Central memory CD8-positive, alpha-beta T cell (primary cell): ENCODE data around the gene DISP3.

Source experiments
- ATAC-seq: fragments of 150-1000 bp; cut with Tn5 transposase; replicated peaks from 2 replicates; pipeline ENCODE4 v1.10.0; 2022; ENCODE audit warnings: mild to moderate bottlenecking, moderate FRiP score, moderate number of reproducible peaks; ENCODE audit not compliant: poor library complexity, severe bottlenecking; ENCODE audit errors: extremely low read depth
- DNase-seq, 2 donors: peaks; one replicate each; pipeline ENCODE4 v3.0.0; 2021; ENCODE audit warnings: low spot score in 2 of 2
- H3K27ac Mint-ChIP-seq: one replicate; pipeline ENCODE4 v1.8.0; 2022; ENCODE audit warnings: low read depth, mild to moderate bottlenecking, moderate library complexity, mixed read lengths
- H3K27me3 Mint-ChIP-seq: one replicate; pipeline ENCODE4 v1.8.0; 2022; ENCODE audit warnings: mixed read lengths
- H3K36me3 Mint-ChIP-seq: one replicate; pipeline ENCODE4 v1.8.0; 2022; ENCODE audit warnings: mild to moderate bottlenecking, moderate library complexity, mixed read lengths; ENCODE audit not compliant: insufficient read depth
- H3K4me1 Mint-ChIP-seq: one replicate; pipeline ENCODE4 v1.8.0; 2022; ENCODE audit warnings: mixed read lengths
- H3K4me3 Mint-ChIP-seq: one replicate; pipeline ENCODE4 v1.8.0; 2022; ENCODE audit warnings: mild to moderate bottlenecking, moderate library complexity, mixed read lengths
- H3K9me3 Mint-ChIP-seq: one replicate; pipeline ENCODE4 v1.8.0; 2022; ENCODE audit warnings: mixed read lengths

DISP3 gene

GRCh38 chr1:11483581-11484320 lies 4.8 kb downstream of the DISP3 start:
- Mint-ChIP-seq H3K27ac (no peak overlapping the region), H3K4me1 (no peaks in the 10 kb centered on the region), H3K4me3 (no peak overlapping the region), H3K36me3 (peaks cover 4% of the 10 kb centered on the region), H3K27me3 (peaks cover 86% of the 10 kb centered on the region), H3K9me3 (no peaks in the 10 kb centered on the region)
- no peak for DNase-seq
- no peak for ATAC-seq

GRCh38 chr1:11484321-11484655 lies 5.3 kb downstream of the DISP3 start:
- no peak overlapping the region for H3K27ac Mint-ChIP-seq
- DNase-seq (no peak), ATAC-seq (no peak)
- peaks cover 4% of the 10 kb centered on the region for H3K36me3 Mint-ChIP-seq
- H3K4me1 Mint-ChIP-seq, result no peaks in the 10 kb centered on the region
- no peak overlapping the region for H3K4me3 Mint-ChIP-seq
- peaks cover 86% of the 10 kb centered on the region for H3K27me3 Mint-ChIP-seq
- H3K9me3 Mint-ChIP-seq, result no peaks in the 10 kb centered on the region

- H3K4me1 Mint-ChIP-seq, result no peaks in the 10 kb centered on the region
- ATAC-seq (no peak), DNase-seq (no peak)
- no peaks in the 10 kb centered on the region for H3K9me3 Mint-ChIP-seq
- H3K27ac Mint-ChIP-seq, result no peak overlapping the region
- peaks cover 90% of the 10 kb centered on the region for H3K27me3 Mint-ChIP-seq
- no peak overlapping the region for H3K4me3 Mint-ChIP-seq
- H3K36me3 Mint-ChIP-seq, result peaks cover 3% of the 10 kb centered on the region
Observed at GRCh38 chr1:11485191-11485590, 6.2 kb downstream of the DISP3 start.

- no peak for ATAC-seq
- DNase-seq, result no peak
- H3K4me1 Mint-ChIP-seq, result no peaks in the 10 kb centered on the region
- no peaks in the 10 kb centered on the region for H3K9me3 Mint-ChIP-seq
- no peak overlapping the region for H3K27ac Mint-ChIP-seq
- H3K27me3 Mint-ChIP-seq, result peaks cover 79% of the 10 kb centered on the region
- H3K4me3 Mint-ChIP-seq, result no peak overlapping the region
- no peaks in the 10 kb centered on the region for H3K36me3 Mint-ChIP-seq
Observed at GRCh38 chr1:11486231-11487009, 7.5 kb downstream of the DISP3 start.

- no peaks in the 10 kb centered on the region for H3K9me3 Mint-ChIP-seq
- DNase-seq (no peak), ATAC-seq (no peak)
- H3K4me3 Mint-ChIP-seq, result no peak overlapping the region
- no peak overlapping the region for H3K27ac Mint-ChIP-seq
- H3K27me3 Mint-ChIP-seq, result peaks cover 72% of the 10 kb centered on the region
- H3K4me1 Mint-ChIP-seq, result no peaks in the 10 kb centered on the region
- H3K36me3 Mint-ChIP-seq, result no peaks in the 10 kb centered on the region
Observed at GRCh38 chr1:11487196-11487751, 8.3 kb downstream of the DISP3 start.

GRCh38 chr1:11488201-11488770 lies 9.3 kb downstream of the DISP3 start:
- Mint-ChIP-seq H3K27me3 (peaks cover 68% of the 10 kb centered on the region), H3K4me1 (no peaks in the 10 kb centered on the region), H3K4me3 (no peak overlapping the region), H3K9me3 (no peaks in the 10 kb centered on the region), H3K27ac (no peak overlapping the region), H3K36me3 (no peaks in the 10 kb centered on the region)
- ATAC-seq, result no peak
- no peak for DNase-seq

- DNase-seq (no peak), ATAC-seq (no peak)
- no peak overlapping the region for H3K4me3 Mint-ChIP-seq
- no peaks in the 10 kb centered on the region for H3K9me3 Mint-ChIP-seq
- peaks cover 60% of the 10 kb centered on the region for H3K27me3 Mint-ChIP-seq
- H3K36me3 Mint-ChIP-seq, result no peaks in the 10 kb centered on the region
- H3K27ac Mint-ChIP-seq, result no peak overlapping the region
- no peaks in the 10 kb centered on the region for H3K4me1 Mint-ChIP-seq
Observed at GRCh38 chr1:11488966-11489625, 10.1 kb downstream of the DISP3 start.

GRCh38 chr1:11492235-11492634 lies 13.3 kb downstream of the DISP3 start:
- no peaks in the 10 kb centered on the region for H3K36me3 Mint-ChIP-seq
- DNase-seq (no peak), ATAC-seq (no peak)
- no peaks in the 10 kb centered on the region for H3K4me1 Mint-ChIP-seq
- H3K27ac Mint-ChIP-seq, result no peak overlapping the region
- peaks cover 46% of the 10 kb centered on the region for H3K27me3 Mint-ChIP-seq
- no peaks in the 10 kb centered on the region for H3K9me3 Mint-ChIP-seq
- H3K4me3 Mint-ChIP-seq, result no peak overlapping the region

- H3K4me3 Mint-ChIP-seq, result no peak overlapping the region
- no peaks in the 10 kb centered on the region for H3K9me3 Mint-ChIP-seq
- ATAC-seq (no peak), DNase-seq (no peak)
- H3K27ac Mint-ChIP-seq, result no peak overlapping the region
- H3K4me1 Mint-ChIP-seq, result no peaks in the 10 kb centered on the region
- no peaks in the 10 kb centered on the region for H3K36me3 Mint-ChIP-seq
- H3K27me3 Mint-ChIP-seq, result peaks cover 55% of the 10 kb centered on the region
Observed at GRCh38 chr1:11493972-11494655, 15.2 kb downstream of the DISP3 start.

- Mint-ChIP-seq H3K4me3 (no peak overlapping the region), H3K27ac (no peak overlapping the region), H3K27me3 (peaks cover 55% of the 10 kb centered on the region), H3K36me3 (no peaks in the 10 kb centered on the region), H3K9me3 (no peaks in the 10 kb centered on the region), H3K4me1 (no peaks in the 10 kb centered on the region)
- ATAC-seq, result no peak
- no peak for DNase-seq
Observed at GRCh38 chr1:11494771-11495170, 15.8 kb downstream of the DISP3 start.

- DNase-seq (no peak), ATAC-seq (no peak)
- no peaks in the 10 kb centered on the region for H3K9me3 Mint-ChIP-seq
- H3K4me1 Mint-ChIP-seq, result no peaks in the 10 kb centered on the region
- no peak overlapping the region for H3K4me3 Mint-ChIP-seq
- peaks cover 2% of the 10 kb centered on the region for H3K36me3 Mint-ChIP-seq
- peaks cover 59% of the 10 kb centered on the region for H3K27me3 Mint-ChIP-seq
- H3K27ac Mint-ChIP-seq, result no peak overlapping the region
Observed at GRCh38 chr1:11495579-11495978, 16.6 kb downstream of the DISP3 start.

- Mint-ChIP-seq H3K36me3 (peaks cover 2% of the 10 kb centered on the region), H3K27me3 (peaks cover 64% of the 10 kb centered on the region), H3K9me3 (no peaks in the 10 kb centered on the region), H3K4me3 (no peak overlapping the region), H3K4me1 (no peaks in the 10 kb centered on the region), H3K27ac (no peak overlapping the region)
- no peak for DNase-seq
- ATAC-seq, result no peak
Observed at GRCh38 chr1:11496551-11497080, 17.7 kb downstream of the DISP3 start.
